Natural killer cell (primary cell): ENCODE data around the gene ZFP36L2. TPM values are rescaled to one million over a fixed set of nuclear protein-coding genes. Genes with fewer than 3 reads are reported as not detected.

Experiments
- ATAC-seq, 3 donors: fragments of 150-1000 bp in 2 of 3; fragments of 200-7000 bp in 1 of 3; cut with Tn5 transposase; 1 replicate in 1 of 3; 2 replicates in 2 of 3; pipeline ENCODE4 v1.10.0; 2021; ENCODE audit warnings: mild to moderate bottlenecking in 2 of 3, moderate library complexity in 2 of 3
- DNase-seq, 2 donors: peaks; one replicate each; pipeline versions ENCODE4 v3.0.0 to v3.0.0-alpha.2; 2013 to 2021; ENCODE audit warnings: mixed read lengths in 1 of 2
- H3K27ac ChIP-seq: one replicate; pipeline ENCODE4 v1.5.1; 2013; ENCODE audit warnings: mild to moderate bottlenecking, low read length
- H3K27me3 ChIP-seq: one replicate; pipeline ENCODE4 v1.6.1; 2013; ENCODE audit warnings: low read length; ENCODE audit not compliant: control insufficient read depth, insufficient read depth
- H3K36me3 ChIP-seq: one replicate; pipeline ENCODE4 v1.6.1; 2013; ENCODE audit warnings: low read length; ENCODE audit not compliant: control insufficient read depth, insufficient read depth
- H3K4me1 ChIP-seq: one replicate; pipeline ENCODE4 v1.6.1; 2013; ENCODE audit warnings: low read length; ENCODE audit not compliant: control insufficient read depth, insufficient read depth
- H3K4me3 ChIP-seq: one replicate; pipeline ENCODE4 v1.5.1; 2013; ENCODE audit warnings: low read length
- H3K9me3 ChIP-seq: one replicate; pipeline ENCODE4 v1.6.1; 2013; ENCODE audit warnings: low read length; ENCODE audit not compliant: control insufficient read depth, insufficient read depth
- H3K27ac Mint-ChIP-seq, 2 donors: one replicate each; pipeline ENCODE4 v1.8.0; 2022; ENCODE audit warnings: mild to moderate bottlenecking in 2 of 2, mixed read lengths in 2 of 2, moderate library complexity in 1 of 2
- H3K27me3 Mint-ChIP-seq, 2 donors: one replicate each; pipeline ENCODE4 v1.8.0; 2022; ENCODE audit warnings: low read depth in 2 of 2, mixed read lengths in 2 of 2
- H3K36me3 Mint-ChIP-seq: one replicate; pipeline ENCODE4 v1.8.0; 2022; ENCODE audit warnings: mixed read lengths
- H3K4me1 Mint-ChIP-seq, 2 donors: one replicate each; pipeline ENCODE4 v1.8.0; 2022; ENCODE audit warnings: mixed read lengths in 2 of 2
- H3K4me3 Mint-ChIP-seq: one replicate; pipeline ENCODE4 v1.8.0; 2022; ENCODE audit warnings: mild to moderate bottlenecking, moderate library complexity, mixed read lengths
- H3K9me3 Mint-ChIP-seq, 2 donors: one replicate each; pipeline ENCODE4 v1.8.0; 2022; ENCODE audit warnings: mixed read lengths in 2 of 2
- WGBS: methylation state at CpG from one replicate; pipeline ENCODE4 v1.1.7; 2013; ENCODE audit warnings: missing lambda C conversion rate; ENCODE audit not compliant: insufficient coverage; 5-methylcytosine and 5-hydroxymethylcytosine counted together
- intact Hi-C: fragments of 100-400 bp; cut with micrococcal nuclease; formaldehyde crosslinking; loops from one replicate; pipeline ENCODE4 v1.14.2; 2022
- total RNA-seq, 4 donors: library from RNA; stranded (reverse); fragments of 120-200 nt in 1 of 4; gene quantifications; one replicate each; pipeline versions ENCODE4 v1.2.3 to v1.2.4, GENCODE V29; 2013 to 2022
- TF ChIP-seq, protein P1 (sequence below): fragments of 200-600 bp; IDR thresholded peaks from one replicate; pipeline ENCODE4 v1.8.0; 2022; ENCODE audit warnings: antibody characterized with exemption

The ZFP36L2 gene
- total RNA-seq, 3 donors from 2014 or later (not counting 1 experiment from before 2014, with no cell fraction given): 376 to 428 (median 418) TPM

- Histone ChIP-seq H3K36me3 (peaks cover 9% of the 10 kb centered on the region), H3K27me3 (no peaks in the 10 kb centered on the region), H3K4me3 (no peak overlapping the region), H3K9me3 (no peaks in the 10 kb centered on the region), H3K27ac (no peak overlapping the region), H3K4me1 (no peaks in the 10 kb centered on the region)
- intact Hi-C loops: no loop called here
- Mint-ChIP-seq H3K27ac (no peak overlapping the region), H3K27me3 (no peaks in the 10 kb centered on the region), H3K36me3 (no peaks in the 10 kb centered on the region), H3K4me3 (no peak overlapping the region), H3K4me1 (peaks cover 4 to 13% of the 10 kb centered on the region in 2 donors), H3K9me3 (no peaks in the 10 kb centered on the region)
- TF ChIP-seq, protein P1, sequence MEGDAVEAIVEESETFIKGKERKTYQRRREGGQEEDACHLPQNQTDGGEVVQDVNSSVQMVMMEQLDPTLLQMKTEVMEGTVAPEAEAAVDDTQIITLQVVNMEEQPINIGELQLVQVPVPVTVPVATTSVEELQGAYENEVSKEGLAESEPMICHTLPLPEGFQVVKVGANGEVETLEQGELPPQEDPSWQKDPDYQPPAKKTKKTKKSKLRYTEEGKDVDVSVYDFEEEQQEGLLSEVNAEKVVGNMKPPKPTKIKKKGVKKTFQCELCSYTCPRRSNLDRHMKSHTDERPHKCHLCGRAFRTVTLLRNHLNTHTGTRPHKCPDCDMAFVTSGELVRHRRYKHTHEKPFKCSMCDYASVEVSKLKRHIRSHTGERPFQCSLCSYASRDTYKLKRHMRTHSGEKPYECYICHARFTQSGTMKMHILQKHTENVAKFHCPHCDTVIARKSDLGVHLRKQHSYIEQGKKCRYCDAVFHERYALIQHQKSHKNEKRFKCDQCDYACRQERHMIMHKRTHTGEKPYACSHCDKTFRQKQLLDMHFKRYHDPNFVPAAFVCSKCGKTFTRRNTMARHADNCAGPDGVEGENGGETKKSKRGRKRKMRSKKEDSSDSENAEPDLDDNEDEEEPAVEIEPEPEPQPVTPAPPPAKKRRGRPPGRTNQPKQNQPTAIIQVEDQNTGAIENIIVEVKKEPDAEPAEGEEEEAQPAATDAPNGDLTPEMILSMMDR: no peak
- no peak for ATAC-seq
- no peak for DNase-seq
- WGBS: 89% methylated on average over 2 of the region's 4 CpGs
These were observed 47.1 kb upstream of the ZFP36L2 start for GRCh38 chr2:43273529-43273928.

DNA sequence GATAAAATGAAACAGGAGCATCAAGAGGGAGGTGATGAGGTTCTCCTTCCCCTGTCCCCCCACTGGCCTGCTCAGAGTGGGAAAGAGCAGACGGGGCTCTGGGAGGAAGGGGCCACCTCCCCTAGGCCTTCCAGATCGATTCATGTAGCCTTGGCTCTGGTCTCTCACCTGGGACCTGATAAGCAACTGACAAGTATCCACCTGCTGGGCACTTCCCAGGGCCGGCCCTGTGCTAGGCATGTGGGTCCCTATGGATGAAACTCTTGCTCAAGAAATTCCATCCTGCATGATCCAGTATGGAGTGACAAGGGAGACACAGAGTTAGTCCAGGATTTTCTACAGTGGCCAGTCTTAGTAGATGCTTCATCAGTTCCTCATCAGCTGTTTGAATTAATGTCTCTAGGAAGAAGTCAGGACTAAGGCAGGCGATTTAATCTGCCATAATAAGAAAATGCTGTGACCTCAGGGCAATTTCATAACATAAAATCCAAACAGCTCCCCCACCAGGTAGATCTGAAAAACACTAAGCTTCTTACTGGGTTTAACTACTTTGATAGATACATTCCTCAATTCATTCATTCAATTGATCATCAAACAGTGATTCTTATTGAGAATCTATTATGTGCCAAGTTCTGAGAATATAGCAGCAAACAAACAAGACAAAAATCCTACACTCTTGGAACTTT lies 44.7 kb upstream of the ZFP36L2 start:
- H3K36me3 ChIP-seq: peaks cover 6% of the 10 kb centered on the region
- H3K4me1 ChIP-seq: no peaks in the 10 kb centered on the region
- no peak overlapping the region for H3K27ac ChIP-seq
- Mint-ChIP-seq H3K4me3 (no peak overlapping the region), H3K27ac (no peak overlapping the region), H3K4me1 (peaks cover 5 to 6% of the 10 kb centered on the region in 2 donors), H3K9me3 (no peaks in the 10 kb centered on the region), H3K36me3 (no peaks in the 10 kb centered on the region), H3K27me3 (no peaks in the 10 kb centered on the region)
- H3K4me3 ChIP-seq: no peak overlapping the region
- no peak for ATAC-seq
- peak in 1 of 2 donors; percentile 18 for DNase-seq
- 94% methylated on average over 3 of the region's 4 CpGs for WGBS
- H3K9me3 ChIP-seq: no peaks in the 10 kb centered on the region
- intact Hi-C loops: no loop called here
- no peaks in the 10 kb centered on the region for H3K27me3 ChIP-seq
- TF ChIP-seq, protein P1: no peak

GRCh38 chr2:43270461-43270860 lies 44.1 kb upstream of the ZFP36L2 start:
- Histone ChIP-seq H3K27me3 (no peaks in the 10 kb centered on the region), H3K4me3 (no peak overlapping the region), H3K36me3 (peaks cover 4% of the 10 kb centered on the region), H3K4me1 (no peaks in the 10 kb centered on the region), H3K9me3 (no peaks in the 10 kb centered on the region), H3K27ac (no peak overlapping the region)
- intact Hi-C loops: no loop called here
- WGBS: 95% methylated on average over 2 of the region's 2 CpGs
- peaks cover 5 to 6% of the 10 kb centered on the region in 2 donors for H3K4me1 Mint-ChIP-seq
- TF ChIP-seq, protein P1: no peak
- H3K36me3 Mint-ChIP-seq: no peaks in the 10 kb centered on the region
- H3K4me3 Mint-ChIP-seq: no peak overlapping the region
- no peaks in the 10 kb centered on the region for H3K9me3 Mint-ChIP-seq
- ATAC-seq: no peak
- no peaks in the 10 kb centered on the region for H3K27me3 Mint-ChIP-seq
- H3K27ac Mint-ChIP-seq: peak overlapping the region in 1 of 2 donors; percentile 61
- no peak for DNase-seq

- no peak for ATAC-seq
These were observed 43.3 kb upstream of the ZFP36L2 start for GRCh38 chr2:43269706-43270105.

More at GRCh38 chr2:43269706-43270105, 43.3 kb upstream of the ZFP36L2 start:
- Histone ChIP-seq H3K4me1 (no peaks in the 10 kb centered on the region), H3K36me3 (peaks cover 4% of the 10 kb centered on the region), H3K9me3 (no peaks in the 10 kb centered on the region), H3K27me3 (no peaks in the 10 kb centered on the region), H3K4me3 (no peak overlapping the region), H3K27ac (no peak overlapping the region)
- H3K4me1 Mint-ChIP-seq: peaks cover 5 to 6% of the 10 kb centered on the region in 2 donors
- no peaks in the 10 kb centered on the region for H3K27me3 Mint-ChIP-seq
- no peaks in the 10 kb centered on the region for H3K36me3 Mint-ChIP-seq
- no peak overlapping the region for H3K4me3 Mint-ChIP-seq
- TF ChIP-seq, protein P1: no peak
- no peaks in the 10 kb centered on the region for H3K9me3 Mint-ChIP-seq
- H3K27ac Mint-ChIP-seq: peak overlapping the region in 1 of 2 donors; percentile 61
- intact Hi-C loops: no loop called here
- WGBS: 87% methylated on average over 3 of the region's 3 CpGs
- DNase-seq: no peak
